CD4-positive, alpha-beta T cell (primary cell): ENCODE measurements around the gene POU4F1. TPM values are rescaled to one million over a fixed set of nuclear protein-coding genes. Genes with fewer than 3 reads are reported as not detected.
"Not testable (repeated sequence)": the region's sequence is repeated elsewhere in the genome, so short reads cannot be mapped to it uniquely, and the experiment has no call there.

Experiments used
- ATAC-seq: fragments of 200-7000 bp; cut with Tn5 transposase; one replicate; pipeline ENCODE4 v1.10.0; 2022; ENCODE audit warnings: mild to moderate bottlenecking; ENCODE audit not compliant: poor library complexity
- CTCF ChIA-PET: fragments of 350-600 bp; sonication (Branson Sonifier 250); formaldehyde crosslinking; loops from one replicate; lab custom pipeline; 2021; ENCODE audit warnings: antibody characterized with exemption, inconsistent platforms; lab: Charles Lee
- POLR2A ChIA-PET: fragments of 350-600 bp; sonication (Branson Sonifier 250); formaldehyde crosslinking; loops from one replicate; lab custom pipeline; 2021; ENCODE audit warnings: antibody characterized with exemption, inconsistent platforms; lab: Charles Lee
- DNase-seq, 14 experiments: peaks; one replicate each; pipeline ENCODE4 v3.0.0-alpha.2; 2013 to 2020; ENCODE audit warnings: mixed read lengths in 2 of 14
- H3K27ac ChIP-seq, 2 donors: one replicate each; pipeline versions ENCODE4 v1.5.1 to v1.7.0; 2013; ENCODE audit warnings: low read length in 2 of 2, low read depth in 1 of 2, mild to moderate bottlenecking in 1 of 2
- H3K27me3 ChIP-seq, 2 experiments: 1 replicate in 1 of 2; 2 replicates in 1 of 2; pipeline versions ENCODE4 v1.6.1 to v1.7.0; 2013; ENCODE audit warnings: low read length in 2 of 2, control low read depth in 1 of 2, mild to moderate bottlenecking in 1 of 2, moderate library complexity in 1 of 2; ENCODE audit not compliant: insufficient read depth in 2 of 2, control insufficient read depth in 1 of 2
- H3K36me3 ChIP-seq: one replicate; pipeline ENCODE4 v1.6.1; 2013; ENCODE audit warnings: low read length, control low read depth; ENCODE audit not compliant: insufficient read depth
- H3K4me1 ChIP-seq: one replicate; pipeline ENCODE4 v1.6.1; 2013; ENCODE audit warnings: low read length, control low read depth; ENCODE audit not compliant: insufficient read depth
- H3K4me3 ChIP-seq: one replicate; pipeline ENCODE4 v1.5.1; 2013; ENCODE audit warnings: mild to moderate bottlenecking, low read length, moderate library complexity
- H3K9me3 ChIP-seq, 2 experiments: 1 replicate in 1 of 2; 2 replicates in 1 of 2; pipeline versions ENCODE4 v1.6.1 to v1.7.0; 2013; ENCODE audit warnings: low read length in 2 of 2, mild to moderate bottlenecking in 2 of 2, control low read depth in 1 of 2, moderate library complexity in 1 of 2; ENCODE audit not compliant: control insufficient read depth in 1 of 2, insufficient read depth in 1 of 2
- H3K27ac Mint-ChIP-seq: one replicate; pipeline ENCODE4 v1.8.0; 2020; ENCODE audit warnings: mixed read lengths
- H3K27me3 Mint-ChIP-seq: one replicate; pipeline ENCODE4 v1.8.0; 2021; ENCODE audit warnings: mixed read lengths
- H3K36me3 Mint-ChIP-seq: one replicate; pipeline ENCODE4 v1.8.0; 2021; ENCODE audit warnings: low read depth, mixed read lengths
- H3K4me1 Mint-ChIP-seq: one replicate; pipeline ENCODE4 v1.8.0; 2021; ENCODE audit warnings: low read depth, mixed read lengths
- H3K4me3 Mint-ChIP-seq: one replicate; pipeline ENCODE4 v1.8.0; 2020; ENCODE audit warnings: mild to moderate bottlenecking, mixed read lengths
- H3K9me3 Mint-ChIP-seq: one replicate; pipeline ENCODE4 v1.8.0; 2020; ENCODE audit warnings: mixed read lengths
- CTCF ChIP-seq: fragments of 200-600 bp; IDR thresholded peaks from one replicate; pipeline ENCODE4 v1.8.0; 2022; ENCODE audit warnings: antibody characterized with exemption, mild to moderate bottlenecking
- intact Hi-C, 2 experiments: fragments of 100-400 bp; cut with DNase I in 1 of 2; cut with micrococcal nuclease in 1 of 2; formaldehyde crosslinking; loops; one replicate each; pipeline versions ENCODE4 v1.15.1 to v1.9.0; 2023 to 2025; cut with DNase I, micrococcal nuclease
- total RNA-seq, 174 experiments: library from RNA in 2 of 174; stranded (reverse) in 2 of 174; gene quantifications; one replicate each; pipeline ENCODE4 v1.2.3 and lab custom pipeline; 2021 to 2026

POU4F1 gene
- total RNA-seq, 2 experiments from 2014 or later: 0.11 to 0.14 TPM

- intact Hi-C loops: loop anchor here (10.0 kb wide), 3 partner anchors 745 to 1305 kb away; partner anchors contain the start of gene SLAIN1 (in 1 of the 2)
- CTCF ChIA-PET: no interaction called here
Observed at GRCh38 chr13:78649997-78650716, 46.8 kb upstream of the POU4F1 start.

GRCh38 chr13:78647109-78647678 lies 43.8 kb upstream of the POU4F1 start:
- DNase-seq, ATAC-seq, H3K27me3 Mint-ChIP-seq: not testable (repeated sequence)

More at GRCh38 chr13:78649997-78650716, 46.8 kb upstream of the POU4F1 start:
- ATAC-seq (no peak), DNase-seq (no peak)
- Mint-ChIP-seq H3K27ac (no peak overlapping the region), H3K36me3 (peaks cover 3% of the 10 kb centered on the region), H3K27me3 (no peaks in the 10 kb centered on the region), H3K4me3 (no peak overlapping the region), H3K4me1 (peaks cover 29% of the 10 kb centered on the region), H3K9me3 (no peaks in the 10 kb centered on the region)
- POLR2A ChIA-PET: no interaction called here
- H3K36me3 ChIP-seq: no peaks in the 10 kb centered on the region
- H3K27me3 ChIP-seq: no peaks in the 10 kb centered on the region
- peaks cover 11% of the 10 kb centered on the region for H3K4me1 ChIP-seq
- no peak for TF ChIP-seq CTCF
- no peaks in the 10 kb centered on the region for H3K9me3 ChIP-seq
- no peak overlapping the region for H3K27ac ChIP-seq
- H3K4me3 ChIP-seq: no peak overlapping the region

GRCh38 chr13:78638216-78638615 lies 34.9 kb upstream of the POU4F1 start:
- CTCF ChIA-PET: no interaction called here
- H3K9me3 ChIP-seq: no peaks in the 10 kb centered on the region
- H3K4me3 Mint-ChIP-seq: no peak overlapping the region
- no peaks in the 10 kb centered on the region for H3K27me3 ChIP-seq
- intact Hi-C loops: no loop called here
- no peak overlapping the region for H3K4me3 ChIP-seq
- TF ChIP-seq CTCF: no peak
- H3K36me3 ChIP-seq: peaks cover 66% of the 10 kb centered on the region
- H3K9me3 Mint-ChIP-seq: no peaks in the 10 kb centered on the region
- POLR2A ChIA-PET: no interaction called here
- no peak overlapping the region for H3K27ac ChIP-seq
- H3K4me1 Mint-ChIP-seq: peaks cover 4% of the 10 kb centered on the region
- H3K27me3 Mint-ChIP-seq: no peaks in the 10 kb centered on the region
- H3K27ac Mint-ChIP-seq: no peak overlapping the region
- ATAC-seq: no peak
- H3K4me1 ChIP-seq: no peaks in the 10 kb centered on the region
- peaks cover 89% of the 10 kb centered on the region for H3K36me3 Mint-ChIP-seq
- no peak for DNase-seq

More at GRCh38 chr13:78647109-78647678, 43.8 kb upstream of the POU4F1 start:
- H3K27me3 ChIP-seq, H3K4me3 Mint-ChIP-seq, POLR2A ChIA-PET, H3K27ac ChIP-seq, H3K27ac Mint-ChIP-seq, CTCF ChIA-PET, H3K4me3 ChIP-seq, H3K9me3 ChIP-seq, intact Hi-C loops, H3K9me3 Mint-ChIP-seq: not testable (repeated sequence)
- peaks cover 21% of the 10 kb centered on the region for H3K36me3 Mint-ChIP-seq
- Histone ChIP-seq H3K4me1 (peaks cover 11% of the 10 kb centered on the region), H3K36me3 (peaks cover 12% of the 10 kb centered on the region)
- H3K4me1 Mint-ChIP-seq: peaks cover 18% of the 10 kb centered on the region
